HG02588 (cell line): ENCODE measurements around the gene COPG1.

ENCODE experiments used
- ATAC-seq: cut with Tn5 transposase; IDR thresholded peaks from one replicate; pipeline ENCODE4 v1.9.1; 2021; ENCODE audit warnings: mild to moderate bottlenecking, moderate library complexity; ENCODE audit not compliant: unreplicated experiment

COPG1 gene

GRCh38 chr3:129312671-129313414 is 63.4 kb downstream of the COPG1 start:
- ATAC-seq, result no peak

GRCh38 chr3:129313415-129313664 is 63.9 kb downstream of the COPG1 start:
- ATAC-seq, result no peak

GRCh38 chr3:129313665-129314385 is 64.4 kb downstream of the COPG1 start:
- ATAC-seq, result no peak

- no peak for ATAC-seq
Measured at GRCh38 chr3:129314386-129315222, 65.2 kb downstream of the COPG1 start.

GRCh38 chr3:129315223-129315997 is 66.0 kb downstream of the COPG1 start:
- ATAC-seq, result no peak

GRCh38 chr3:129315998-129316247 is 66.5 kb downstream of the COPG1 start:
- ATAC-seq, result no peak

- peak; percentile 40 for ATAC-seq
Measured at GRCh38 chr3:129316248-129317013, 67.0 kb downstream of the COPG1 start.

- no peak for ATAC-seq
Measured at GRCh38 chr3:129317014-129317771, 67.8 kb downstream of the COPG1 start.

GRCh38 chr3:129317848-129318247 is 68.4 kb downstream of the COPG1 start:
- ATAC-seq, result no peak

- no peak for ATAC-seq
Measured at GRCh38 chr3:129318921-129319320, 69.5 kb downstream of the COPG1 start.

- no peak for ATAC-seq
Measured at GRCh38 chr3:129320261-129320660, 70.9 kb downstream of the COPG1 start.

- ATAC-seq, result no peak
Measured at GRCh38 chr3:129320825-129321487, 71.5 kb downstream of the COPG1 start.

GRCh38 chr3:129321887-129322286 is 72.5 kb downstream of the COPG1 start:
- no peak for ATAC-seq

- no peak for ATAC-seq
Measured at GRCh38 chr3:129323651-129324294, 74.4 kb downstream of the COPG1 start.

- no peak for ATAC-seq
Measured at GRCh38 chr3:129324855-129325254, 75.4 kb downstream of the COPG1 start.

GRCh38 chr3:129325383-129325782 is 76.0 kb downstream of the COPG1 start:
- no peak for ATAC-seq

GRCh38 chr3:129326138-129326537 is 76.7 kb downstream of the COPG1 start:
- ATAC-seq, result no peak

GRCh38 chr3:129326595-129326994 is 77.2 kb downstream of the COPG1 start:
- ATAC-seq, result no peak
